Measurements from ENCODE around the gene RASEF.

The RASEF gene

GRCh38 chr9:83041771-83042170, 21.2 kb downstream of the RASEF start:
- no peak for TF ChIP-seq CTCF (conservative IDR thresholded peaks at IDR 0.05; ENCODE audit: control insufficient read depth, insufficient read depth, low read depth, low read length)
- DNase-seq (ENCODE audit: low read depth), result no peak
- H3K4me3 ChIP-seq (ENCODE audit: control insufficient read depth, low read depth, low read length), result no peak overlapping the region

- TF ChIP-seq CTCF (conservative IDR thresholded peaks at IDR 0.05; ENCODE audit: control insufficient read depth, insufficient read depth, low read depth, low read length), result no peak
- no peak overlapping the region for H3K4me3 ChIP-seq (ENCODE audit: control insufficient read depth, low read depth, low read length)
- no peak for DNase-seq (ENCODE audit: low read depth)
These were observed 23.6 kb downstream of the RASEF start for GRCh38 chr9:83039303-83039702.

GRCh38 chr9:83036043-83036442, 26.9 kb downstream of the RASEF start:
- TF ChIP-seq CTCF (conservative IDR thresholded peaks at IDR 0.05; ENCODE audit: control insufficient read depth, insufficient read depth, low read depth, low read length), result no peak
- no peak overlapping the region for H3K4me3 ChIP-seq (ENCODE audit: control insufficient read depth, low read depth, low read length)
- DNase-seq (ENCODE audit: low read depth), result no peak

- no peak for TF ChIP-seq CTCF (conservative IDR thresholded peaks at IDR 0.05; ENCODE audit: control insufficient read depth, insufficient read depth, low read depth, low read length)
- no peak for DNase-seq (ENCODE audit: low read depth)
- H3K4me3 ChIP-seq (ENCODE audit: control insufficient read depth, low read depth, low read length), result no peak overlapping the region
These were observed 27.8 kb downstream of the RASEF start for GRCh38 chr9:83035143-83035542.

- DNase-seq (ENCODE audit: low read depth), result peak; percentile 25
- no peak for TF ChIP-seq CTCF (conservative IDR thresholded peaks at IDR 0.05; ENCODE audit: control insufficient read depth, insufficient read depth, low read depth, low read length)
- H3K4me3 ChIP-seq (ENCODE audit: control insufficient read depth, low read depth, low read length), result no peak overlapping the region
These were observed 28.4 kb downstream of the RASEF start for GRCh38 chr9:83034587-83034986.

GRCh38 chr9:83034026-83034425, 28.9 kb downstream of the RASEF start:
- no peak for TF ChIP-seq CTCF (conservative IDR thresholded peaks at IDR 0.05; ENCODE audit: control insufficient read depth, insufficient read depth, low read depth, low read length)
- no peak for DNase-seq (ENCODE audit: low read depth)

GRCh38 chr9:83032065-83032625, 30.8 kb downstream of the RASEF start:
- H3K4me3 ChIP-seq (ENCODE audit: control insufficient read depth, low read depth, low read length), result no peak overlapping the region
- DNase-seq (ENCODE audit: low read depth), result no peak
- TF ChIP-seq CTCF (conservative IDR thresholded peaks at IDR 0.05; ENCODE audit: control insufficient read depth, insufficient read depth, low read depth, low read length), result no peak

More at GRCh38 chr9:83034026-83034425, 28.9 kb downstream of the RASEF start:
- H3K4me3 ChIP-seq (ENCODE audit: control insufficient read depth, low read depth, low read length), result no peak overlapping the region

All from fibroblast of mammary gland (primary cell).